HG03442 (cell line): ENCODE data around the gene EPN1.
A peak's percentile ranks its signal among the peaks of the same experiment; 100 is the strongest.

Experiments used
- ATAC-seq: cut with Tn5 transposase; IDR thresholded peaks from one replicate; pipeline ENCODE4 v1.9.1; 2021; ENCODE audit warnings: mild to moderate bottlenecking, moderate library complexity; ENCODE audit not compliant: unreplicated experiment

The EPN1 gene

DNA sequence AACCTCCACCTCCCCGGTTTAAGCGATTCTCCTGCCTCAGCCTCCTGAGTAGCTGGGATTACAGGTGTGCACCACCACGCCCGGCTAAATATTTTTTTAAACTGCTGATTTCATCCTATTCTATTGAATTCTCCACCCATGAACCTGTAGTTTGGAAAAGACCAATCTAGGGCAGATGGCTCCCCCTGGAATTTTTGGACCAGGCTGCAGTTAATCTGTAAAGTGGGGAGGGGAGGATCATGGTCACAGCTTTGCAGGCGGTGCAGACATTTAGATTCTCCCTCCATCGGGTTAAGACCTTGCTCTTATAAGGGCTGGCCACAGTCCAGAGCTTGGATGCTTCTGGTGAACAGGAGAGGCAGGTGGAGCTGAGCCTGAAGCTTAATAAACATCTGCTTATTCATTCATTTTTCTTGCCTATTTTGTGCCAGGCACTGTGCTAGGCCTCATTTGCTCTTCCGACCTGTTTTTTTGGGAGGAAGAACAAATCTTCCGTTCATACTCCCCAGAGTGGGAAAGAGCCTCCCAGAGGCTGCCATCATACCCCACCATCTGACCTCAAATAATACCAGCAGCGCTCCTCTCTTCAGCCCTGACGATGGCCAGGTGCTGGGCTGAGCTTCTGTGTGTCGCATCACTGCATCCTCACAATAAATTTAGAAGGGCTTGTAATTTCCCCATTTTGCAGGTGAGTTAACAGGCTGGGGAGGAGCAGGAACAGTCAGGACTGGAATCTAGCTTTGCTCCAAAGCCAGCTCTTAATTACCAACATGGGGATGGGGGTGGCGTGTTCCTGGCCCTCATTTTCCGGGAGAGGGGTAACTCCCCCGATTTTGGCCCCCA, 27.9 kb upstream of the EPN1 start:
- ATAC-seq, result no peak

DNA sequence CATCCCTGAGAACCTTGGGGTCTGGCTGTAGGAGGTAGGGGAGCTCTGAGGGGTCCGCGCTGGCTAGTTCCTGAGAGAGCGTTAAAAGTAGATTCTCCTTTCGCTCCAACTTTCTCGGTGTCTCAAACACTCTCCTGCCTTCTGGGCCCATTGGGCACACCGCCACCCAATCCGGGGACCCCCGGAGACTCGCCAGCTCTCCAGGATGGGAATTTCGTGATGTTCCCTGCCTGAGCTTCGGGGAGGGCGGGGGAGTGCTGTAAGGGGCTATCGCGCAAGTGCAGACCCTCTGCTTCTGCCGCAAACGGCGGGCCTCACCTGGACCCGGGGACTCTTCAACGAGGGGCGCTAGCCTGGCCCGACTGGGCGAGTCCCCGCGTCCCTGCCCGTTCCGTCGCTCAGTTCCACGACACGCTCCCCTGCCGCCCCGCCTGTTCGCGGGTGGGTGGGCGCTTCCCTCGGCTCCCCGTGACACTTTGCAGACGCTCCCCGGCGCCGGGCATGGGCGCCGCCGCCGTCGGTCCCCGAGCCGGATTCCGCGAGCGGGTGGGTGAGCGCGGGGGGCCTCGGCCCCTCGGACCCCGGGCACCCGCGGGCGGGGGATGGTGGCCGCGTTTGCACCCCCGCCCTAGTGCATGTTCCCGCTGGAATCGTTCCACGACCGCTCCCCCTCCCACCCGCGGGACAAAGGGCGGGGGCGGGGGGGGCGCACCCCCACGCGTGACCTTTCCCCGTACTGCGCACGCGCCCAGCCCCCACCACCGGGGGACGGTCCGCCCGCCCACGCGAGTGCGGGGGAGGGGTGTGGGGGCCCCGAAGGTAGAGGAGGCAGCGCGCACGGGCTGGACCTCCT, 27.1 kb upstream of the EPN1 start, which contains the start of gene CCDC106:
TSS of gene CCDC106 (plus strand) at position 481 of the 853 bp plus-strand sequence. CDS start 835 bp downstream, outside the sequence.
- ATAC-seq, result no peak

DNA sequence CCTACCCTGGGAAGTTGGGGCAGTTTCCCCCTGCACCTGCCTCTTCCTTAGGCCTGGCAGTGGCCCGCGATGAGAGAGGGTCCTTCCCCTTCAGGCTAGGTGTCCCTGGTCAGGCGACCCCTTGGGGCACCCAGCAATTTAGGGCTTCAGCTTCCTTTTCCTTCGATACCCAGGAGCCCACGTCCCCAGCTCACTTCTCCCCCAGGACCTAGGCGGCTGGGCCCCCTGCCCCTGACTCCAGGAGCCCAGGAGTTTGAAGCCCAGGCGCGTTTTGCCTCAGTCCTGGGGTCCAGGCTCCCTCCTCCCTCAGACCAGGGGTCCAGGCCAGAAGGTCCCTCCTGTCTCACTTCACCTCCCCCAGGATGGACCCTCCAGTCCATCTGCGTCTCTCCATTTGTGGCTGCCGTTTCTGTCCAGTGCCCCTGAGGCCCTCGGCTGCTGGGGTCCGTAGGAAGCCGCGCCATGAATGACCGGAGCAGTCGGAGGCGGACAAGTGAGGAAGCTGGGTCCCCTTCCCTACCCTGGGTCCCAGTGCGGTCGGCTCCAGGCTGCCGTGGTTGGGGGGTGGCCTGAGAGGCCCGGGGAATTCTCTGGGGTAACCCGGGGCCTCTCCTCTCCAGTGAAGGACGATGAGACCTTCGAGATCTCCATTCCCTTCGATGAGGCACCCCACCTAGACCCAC, 26.3 kb upstream of the EPN1 start:
- ATAC-seq, result no peak

DNA sequence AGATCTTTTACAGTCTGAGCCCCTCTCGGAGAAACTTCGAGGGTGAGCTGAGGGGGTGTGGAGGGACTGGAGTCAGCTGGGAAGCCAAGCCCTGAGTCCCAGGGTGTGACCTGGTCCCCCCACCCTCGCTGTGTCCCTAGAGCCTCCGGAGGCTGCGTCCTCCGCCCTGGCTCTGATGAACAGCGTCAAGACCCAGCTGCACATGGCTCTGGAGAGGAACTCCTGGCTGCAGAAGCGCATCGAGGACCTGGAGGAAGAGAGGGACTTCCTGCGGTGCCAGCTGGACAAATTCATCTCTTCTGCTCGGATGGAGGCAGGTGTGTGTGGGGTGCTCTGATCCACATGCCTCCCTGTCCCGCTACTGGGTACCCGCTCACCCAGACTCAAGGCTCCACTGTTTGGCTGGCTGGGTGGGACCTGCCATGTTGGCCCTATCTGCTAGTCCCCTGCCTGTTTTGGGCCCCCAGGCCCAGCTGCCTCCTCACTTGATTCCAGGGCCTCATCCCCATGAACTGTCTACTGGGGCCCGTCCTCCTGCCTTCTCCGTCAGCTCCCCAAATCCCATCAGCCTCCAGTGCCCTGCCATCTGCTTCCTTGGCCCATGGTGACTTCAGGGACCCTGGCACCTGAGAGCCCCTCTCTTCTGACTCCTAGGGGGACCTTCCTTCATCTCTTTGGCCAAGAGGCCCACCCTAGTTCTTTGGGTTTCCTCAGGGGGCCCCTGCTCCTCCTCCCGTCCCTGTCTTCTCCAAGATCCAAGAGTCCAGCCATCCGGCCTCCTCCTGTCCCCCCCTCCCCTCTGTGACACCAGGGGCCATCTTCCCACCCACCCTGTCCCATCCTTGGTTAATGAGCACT, 25.5 kb upstream of the EPN1 start:
- ATAC-seq, result no peak

DNA sequence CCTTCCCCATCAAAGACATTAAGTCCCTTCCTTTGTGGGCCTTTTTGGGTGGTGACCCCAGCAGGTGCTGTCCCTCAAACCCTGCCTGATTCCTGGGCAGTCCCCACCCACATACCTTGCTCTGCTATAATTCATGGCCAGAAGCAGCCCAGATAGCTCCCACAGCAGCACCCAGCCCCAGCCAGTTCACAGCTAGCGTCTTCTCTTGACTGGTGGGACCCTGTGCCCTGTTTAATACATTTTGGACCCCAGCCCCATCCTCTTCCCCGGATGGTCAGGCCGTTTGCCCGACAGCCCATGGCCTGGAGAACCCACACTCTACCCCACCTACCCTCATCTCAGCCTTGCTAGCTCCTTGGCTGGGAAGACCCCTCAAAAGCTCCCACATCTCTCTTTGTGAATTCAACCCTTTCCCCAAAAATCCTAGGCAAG, 24.9 kb upstream of the EPN1 start:
- no peak for ATAC-seq

DNA sequence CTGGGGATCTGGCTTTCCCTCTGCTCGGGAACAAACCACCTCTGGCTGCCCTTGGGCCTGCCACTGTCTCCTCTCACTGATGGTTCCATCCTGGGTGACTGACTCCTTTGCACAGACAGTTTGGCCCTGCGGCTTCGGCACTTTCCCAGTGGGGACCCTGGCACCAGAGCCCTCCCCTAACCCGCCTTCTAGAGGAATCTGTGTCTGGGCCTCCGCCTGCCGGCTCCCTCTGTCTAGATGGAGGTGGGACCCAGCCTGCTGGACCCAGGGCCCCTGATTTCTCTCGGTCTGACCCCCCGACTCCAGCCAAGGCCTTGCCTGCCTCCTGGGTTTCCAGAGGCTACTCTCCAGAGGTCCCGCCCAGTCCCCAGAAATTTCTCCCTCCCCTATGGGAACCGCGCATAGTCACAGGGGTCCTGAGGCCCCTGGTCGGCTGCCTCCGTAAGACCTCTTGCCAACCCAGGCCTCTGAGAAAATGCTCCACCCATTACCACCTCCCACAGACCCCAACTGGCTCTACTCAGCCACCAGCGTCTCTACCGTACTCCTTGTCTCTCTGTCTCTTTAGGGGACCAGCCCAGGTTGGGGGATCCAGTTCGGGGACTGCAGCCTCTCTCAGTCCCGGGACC, 24.3 kb upstream of the EPN1 start:
- ATAC-seq, result no peak

DNA sequence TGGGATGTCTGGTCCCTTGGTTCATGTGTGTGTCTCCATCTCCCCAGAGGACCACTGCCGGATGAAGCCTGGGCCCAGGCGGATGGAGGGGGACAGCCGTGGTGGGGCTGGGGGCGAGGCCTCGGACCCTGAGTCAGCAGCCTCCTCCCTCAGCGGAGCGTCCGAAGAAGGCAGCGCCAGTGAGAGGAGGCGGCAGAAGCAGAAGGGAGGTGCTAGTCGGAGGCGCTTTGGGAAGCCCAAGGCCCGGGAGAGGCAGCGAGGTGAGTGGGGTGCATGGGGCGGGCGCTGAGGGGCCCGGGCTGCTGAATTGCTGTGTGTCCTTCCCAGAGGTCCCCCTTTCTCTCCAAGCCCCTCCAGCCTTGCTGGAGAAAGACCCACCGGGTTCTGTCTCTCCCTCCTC, 23.8 kb upstream of the EPN1 start:
- ATAC-seq, result no peak

DNA sequence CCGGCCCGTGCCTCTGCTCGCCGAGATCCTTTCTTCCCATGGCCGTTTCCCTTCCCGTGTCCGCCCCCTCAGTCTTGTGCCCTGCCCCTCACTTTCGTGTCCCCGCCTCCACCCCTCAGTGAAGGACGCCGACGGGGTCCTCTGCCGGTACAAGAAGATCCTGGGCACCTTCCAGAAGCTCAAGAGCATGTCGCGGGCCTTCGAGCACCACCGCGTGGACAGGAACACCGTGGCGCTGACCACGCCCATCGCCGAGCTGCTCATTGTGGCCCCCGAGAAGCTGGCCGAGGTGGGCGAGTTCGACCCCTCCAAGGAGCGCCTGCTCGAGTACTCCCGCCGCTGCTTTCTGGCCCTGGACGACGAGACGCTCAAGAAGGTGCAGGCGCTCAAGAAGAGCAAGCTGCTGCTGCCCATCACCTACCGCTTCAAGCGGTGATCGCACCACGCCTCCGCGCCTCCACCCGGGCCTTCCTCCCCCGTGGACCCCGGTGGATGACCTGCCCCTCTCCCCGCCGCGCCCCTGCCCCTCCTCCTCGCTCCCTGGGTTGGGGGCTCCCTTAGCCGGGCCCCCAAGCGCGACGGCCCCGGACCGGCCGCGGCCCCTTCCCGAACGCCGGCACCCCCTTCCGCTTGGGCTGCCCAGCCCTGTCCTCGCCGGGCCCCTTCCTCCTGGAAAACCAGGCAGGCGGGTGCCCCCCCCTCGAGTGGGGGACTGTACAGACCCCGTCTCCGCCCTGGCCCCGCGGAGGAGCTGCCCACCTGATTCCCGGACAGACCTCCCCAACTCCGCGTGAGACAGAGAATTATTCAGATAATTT, 22.5 kb upstream of the EPN1 start:
- no peak for ATAC-seq

DNA sequence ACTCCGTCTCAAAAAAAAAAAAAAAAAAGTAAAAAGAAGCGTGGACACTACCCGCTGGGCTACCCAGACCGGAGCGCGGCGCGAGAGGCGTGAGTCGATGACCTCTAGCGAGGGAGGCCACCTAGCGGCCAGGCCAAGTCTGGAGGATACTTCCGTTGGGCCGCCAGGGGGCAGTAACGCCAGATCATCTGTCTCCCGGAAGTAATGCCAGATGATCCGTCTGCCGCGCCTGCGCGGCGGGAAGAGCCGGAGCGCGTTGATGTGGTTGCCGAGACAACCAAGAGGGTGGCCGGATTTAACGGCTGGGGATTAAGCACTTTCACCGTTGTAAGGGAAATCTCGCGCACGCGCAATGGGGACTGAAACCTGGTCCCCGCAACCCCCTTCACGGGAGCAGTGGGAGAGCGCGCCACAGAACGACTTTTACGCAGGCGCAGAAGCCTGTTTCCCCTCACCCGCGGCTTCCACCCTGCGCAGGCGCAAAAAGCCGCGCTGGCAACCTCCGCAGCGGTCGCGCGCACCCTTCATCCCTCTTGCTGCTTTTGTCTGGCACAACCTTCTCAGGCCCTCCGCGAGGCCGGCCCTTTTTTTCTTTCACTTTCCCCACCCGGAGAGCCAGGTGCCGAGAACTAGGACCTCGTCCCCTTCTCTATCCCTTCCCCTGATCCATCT, 21.2 kb upstream of the EPN1 start:
- peak; percentile 35 for ATAC-seq

DNA sequence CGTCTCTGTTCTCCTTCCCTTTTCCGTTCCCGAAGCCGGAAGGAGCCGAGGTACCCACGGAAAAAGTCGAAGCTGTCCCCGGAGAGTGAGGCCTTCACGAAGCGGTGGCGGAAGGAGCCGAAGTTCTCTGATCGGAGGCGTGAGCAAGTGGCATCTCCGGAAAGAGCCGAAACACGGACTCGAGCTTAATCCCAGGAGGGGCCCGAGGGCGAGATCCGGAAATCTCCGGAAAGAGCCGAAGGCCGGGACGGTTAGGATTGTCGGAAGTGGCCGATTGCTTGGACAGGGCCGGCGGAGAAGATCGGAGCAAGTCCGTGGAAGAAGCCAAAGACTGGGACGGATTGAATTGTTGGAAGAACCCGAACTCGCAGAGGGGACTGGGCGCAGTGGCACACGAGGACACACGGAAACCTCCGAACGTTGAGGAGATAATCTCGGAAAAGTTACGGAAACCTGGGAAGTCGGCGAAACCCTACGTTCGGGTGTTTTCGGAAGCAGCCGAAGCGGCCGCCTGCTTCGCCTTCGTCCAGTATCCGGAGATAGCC, 20.6 kb upstream of the EPN1 start:
- ATAC-seq, result peak; percentile 51

DNA sequence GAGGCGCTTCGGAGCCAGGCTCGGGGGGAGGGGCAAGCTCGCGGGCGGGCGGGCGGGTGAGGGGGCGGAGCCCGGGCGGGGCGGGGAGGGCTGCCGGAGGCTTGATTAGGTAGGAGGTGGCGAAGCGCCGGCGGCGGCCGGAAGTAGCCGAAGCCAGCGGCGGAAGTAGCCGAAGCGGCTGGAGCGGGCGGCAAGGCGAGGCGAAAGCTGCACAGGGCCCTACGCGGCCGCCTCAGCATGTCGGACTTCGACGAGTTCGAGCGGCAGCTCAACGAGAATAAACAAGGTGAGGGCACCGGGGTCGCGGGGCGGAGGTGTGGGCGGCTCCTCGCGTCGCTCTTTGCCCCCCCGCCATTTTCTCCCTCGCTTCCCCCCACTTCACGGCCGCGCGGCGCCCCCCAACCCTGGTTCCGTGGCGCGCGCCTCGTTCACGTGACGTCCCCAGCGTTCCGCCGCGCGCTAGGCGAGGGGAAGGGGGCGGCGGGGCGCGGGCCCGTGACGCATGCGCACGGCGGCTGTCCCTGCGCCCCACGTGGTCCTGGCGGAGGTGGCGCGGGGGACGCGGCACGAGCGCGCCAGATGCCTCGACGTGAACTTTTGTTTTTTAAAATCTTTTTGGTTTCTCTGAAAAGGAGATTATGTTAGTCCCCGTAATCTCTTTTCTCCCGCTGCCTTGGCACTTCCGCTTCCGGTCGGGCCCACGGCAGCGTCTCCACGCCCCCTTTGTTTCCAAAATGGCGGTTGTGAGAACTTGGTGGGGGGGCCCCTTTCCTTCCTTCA, 20.0 kb upstream of the EPN1 start, which contains the start of gene U2AF2:
TSS of gene U2AF2 (plus strand) at position 168 of the 780 bp plus-strand sequence. CDS start at position 238, 70 bp downstream.
- peak; percentile 30 for ATAC-seq

DNA sequence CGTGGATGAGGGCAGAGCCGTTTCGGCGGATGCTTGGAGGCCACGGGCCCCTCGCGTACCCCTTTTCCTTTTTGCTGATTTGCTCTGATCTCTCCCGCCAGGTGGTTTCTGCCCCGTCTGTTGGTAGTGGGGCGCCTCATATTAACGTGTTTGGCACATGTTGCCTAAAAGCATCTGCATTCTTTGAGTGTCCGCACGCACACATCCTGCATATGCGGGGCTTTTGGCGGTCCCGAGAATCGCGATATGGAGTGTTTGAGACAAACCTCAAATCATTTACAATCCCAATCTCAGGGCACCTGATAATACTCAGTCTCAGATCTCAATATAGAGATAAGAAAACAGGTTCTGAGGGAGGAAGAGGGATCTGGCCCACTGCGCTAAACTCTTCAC, 19.4 kb upstream of the EPN1 start:
- no peak for ATAC-seq

DNA sequence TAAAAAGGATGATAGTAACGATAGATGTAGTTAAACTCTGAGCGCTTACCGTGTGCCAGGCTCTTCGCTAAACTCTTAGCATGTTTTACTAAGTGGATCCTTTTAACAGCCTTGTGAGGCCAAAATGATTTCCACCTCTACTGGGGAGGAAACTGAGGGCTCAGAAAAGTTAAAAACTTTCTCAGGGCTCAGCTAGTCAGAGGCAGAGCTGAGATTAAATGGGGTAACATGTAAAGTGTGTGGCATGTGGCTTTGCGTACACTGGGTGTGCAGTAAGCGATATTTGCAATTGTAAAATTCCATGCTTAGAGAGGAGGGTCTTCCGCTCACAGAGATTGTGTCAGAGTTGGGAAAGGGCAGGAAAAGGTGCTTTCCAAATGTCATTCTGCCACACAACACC, 18.5 kb upstream of the EPN1 start:
- ATAC-seq, result no peak

DNA sequence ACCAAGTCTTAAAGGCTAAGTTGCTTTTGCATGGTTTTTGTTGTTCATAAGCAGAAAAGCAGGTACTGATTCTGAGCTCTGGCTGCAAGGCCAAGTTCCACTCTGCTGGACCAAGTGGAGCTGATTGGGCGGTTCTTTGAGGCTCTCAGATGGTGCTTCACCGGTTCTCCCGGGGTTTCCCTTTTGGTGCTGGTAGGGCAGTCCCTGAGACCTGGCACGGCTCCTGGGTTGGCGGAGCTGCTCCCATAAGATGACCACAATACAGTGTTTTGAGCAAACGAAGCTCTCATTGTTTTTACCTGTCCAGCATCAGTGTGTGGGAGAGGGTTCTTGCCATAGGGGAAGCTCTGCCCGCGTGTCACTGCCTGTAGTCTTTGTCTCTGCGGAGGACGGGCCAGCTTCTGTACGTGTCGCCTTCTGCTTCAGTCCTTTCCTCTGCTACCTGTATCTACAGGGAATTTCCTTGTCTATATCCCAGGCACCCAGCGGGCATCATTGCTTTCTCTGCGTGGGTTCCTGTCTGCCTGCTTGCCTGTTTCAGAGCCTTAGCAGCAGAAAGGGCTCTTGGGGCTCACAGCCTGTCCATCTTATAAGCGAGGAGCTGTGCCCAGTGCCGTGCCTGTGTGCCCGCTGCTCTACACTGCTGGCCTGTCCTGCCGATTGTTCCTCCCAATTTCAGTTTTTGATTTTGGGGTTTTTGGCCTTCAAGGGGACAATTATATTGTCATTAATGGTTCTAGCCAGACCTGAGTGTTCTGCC, 17.9 kb upstream of the EPN1 start:
- no peak for ATAC-seq

DNA sequence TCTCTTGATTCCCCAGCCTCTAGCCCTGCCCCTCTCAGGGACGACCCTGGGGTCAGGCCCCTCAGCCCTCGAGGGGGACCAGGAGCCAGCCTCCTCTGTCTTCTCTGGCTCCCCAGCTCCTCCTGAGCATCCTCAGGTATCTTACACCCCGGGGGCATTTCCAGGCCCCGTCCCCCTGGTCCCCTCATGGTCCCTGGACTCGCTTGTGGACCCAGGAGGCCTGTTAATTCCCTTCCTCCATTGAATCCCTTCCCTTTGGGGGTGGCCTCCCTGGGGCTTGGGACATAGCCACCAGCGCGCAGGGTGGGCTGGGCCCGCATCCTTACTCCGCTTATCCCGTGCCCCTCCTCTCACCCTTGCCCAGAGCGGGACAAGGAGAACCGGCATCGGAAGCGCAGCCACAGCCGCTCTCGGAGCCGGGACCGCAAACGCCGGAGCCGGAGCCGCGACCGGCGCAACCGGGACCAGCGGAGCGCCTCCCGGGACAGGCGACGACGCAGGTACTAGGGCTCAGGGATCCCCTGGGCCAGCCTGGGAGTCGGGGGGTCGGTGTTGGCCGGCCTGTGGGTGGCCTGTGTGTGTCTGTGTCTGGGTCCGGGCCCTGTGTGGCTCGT, 16.1 kb upstream of the EPN1 start:
- no peak for ATAC-seq

DNA sequence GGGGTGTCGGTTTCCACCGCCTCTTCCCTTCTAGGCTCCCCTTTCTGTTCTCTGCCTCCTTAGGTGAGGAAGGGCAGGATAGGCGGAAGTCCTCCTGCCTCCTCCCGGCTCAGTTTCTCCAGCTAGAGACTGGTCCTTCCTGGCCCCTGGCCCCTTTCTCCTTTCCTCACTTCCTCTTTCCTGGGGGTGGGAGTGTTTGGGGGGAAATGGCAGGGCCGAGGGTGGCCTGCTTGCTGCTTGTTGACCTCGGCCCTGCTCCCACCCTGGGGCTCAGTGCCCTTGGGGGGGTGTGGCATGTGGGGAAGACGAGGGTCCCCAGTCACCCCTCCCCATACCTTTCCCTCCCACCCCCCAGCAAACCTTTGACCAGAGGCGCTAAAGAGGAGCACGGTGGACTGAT, 15.2 kb upstream of the EPN1 start:
- no peak for ATAC-seq
